Measurements from ENCODE around the gene PXDC1.
"Not testable (repeated sequence)": the region's sequence is repeated elsewhere in the genome, so short reads cannot be mapped to it uniquely, and the experiment has no call there.

Gene PXDC1

GRCh38 chr6:3707751-3708412, 43.6 kb downstream of the PXDC1 start:
- no peak for DNase-seq

GRCh38 chr6:3707024-3707423, 44.5 kb downstream of the PXDC1 start:
- DNase-seq, result no peak

- no peak for DNase-seq
These were observed 45.0 kb downstream of the PXDC1 start for GRCh38 chr6:3706547-3706946.

- DNase-seq, result no peak
These were observed 49.9 kb downstream of the PXDC1 start for GRCh38 chr6:3701631-3702030.

- no peak for DNase-seq
These were observed 52.3 kb downstream of the PXDC1 start for GRCh38 chr6:3699231-3699630.

- no peak for DNase-seq
These were observed 53.5 kb downstream of the PXDC1 start for GRCh38 chr6:3698021-3698420.

GRCh38 chr6:3697609-3698008, 53.9 kb downstream of the PXDC1 start:
- no peak for DNase-seq

GRCh38 chr6:3696525-3697088, 54.9 kb downstream of the PXDC1 start:
- DNase-seq, result no peak

GRCh38 chr6:3695065-3695817, 56.3 kb downstream of the PXDC1 start:
- DNase-seq, result no peak

GRCh38 chr6:3693831-3694230, 57.7 kb downstream of the PXDC1 start:
- DNase-seq, result no peak

GRCh38 chr6:3690506-3690905, 61.0 kb downstream of the PXDC1 start:
- no peak for DNase-seq

GRCh38 chr6:3687847-3688246, 63.7 kb downstream of the PXDC1 start:
- no peak for DNase-seq

GRCh38 chr6:3683331-3683730, 68.2 kb downstream of the PXDC1 start:
- no peak for DNase-seq

GRCh38 chr6:3678946-3679345, 72.6 kb downstream of the PXDC1 start:
- no peak for DNase-seq

- not testable (repeated sequence) for DNase-seq
These were observed 73.8 kb downstream of the PXDC1 start for GRCh38 chr6:3677751-3678150.

- DNase-seq, result not testable (repeated sequence)
These were observed 74.2 kb downstream of the PXDC1 start for GRCh38 chr6:3677351-3677750.
